Caki2 (cell line): ENCODE measurements around the gene TXNL4B. TPM values are rescaled to one million over a fixed set of nuclear protein-coding genes. Genes with fewer than 3 reads are reported as not detected.

Experiments
- DNase-seq: peaks from one replicate; pipeline ENCODE4 v3.0.0-alpha.2; 2015; ENCODE audit warnings: low read depth
- in situ Hi-C: cut with HindIII; loops from 2 replicates; pipeline ENCODE4 v1.10.0; 2016; ENCODE audit warnings: low sequenced_read_pairs, low pct_unique_long_range_greater_than_20kb, mixed read lengths
- total RNA-seq: library from RNA; depleted of rRNA; stranded (reverse); fragments of >200 nt; shearing (Covaris generic); gene quantifications from 2 replicates; pipeline ENCODE4 v1.2.3, GENCODE V29; 2014; ENCODE audit warnings: low replicate concordance; rRNA removed

Gene TXNL4B
- total RNA-seq, 1 experiment from 2014 or later = 12.9 TPM

DNA sequence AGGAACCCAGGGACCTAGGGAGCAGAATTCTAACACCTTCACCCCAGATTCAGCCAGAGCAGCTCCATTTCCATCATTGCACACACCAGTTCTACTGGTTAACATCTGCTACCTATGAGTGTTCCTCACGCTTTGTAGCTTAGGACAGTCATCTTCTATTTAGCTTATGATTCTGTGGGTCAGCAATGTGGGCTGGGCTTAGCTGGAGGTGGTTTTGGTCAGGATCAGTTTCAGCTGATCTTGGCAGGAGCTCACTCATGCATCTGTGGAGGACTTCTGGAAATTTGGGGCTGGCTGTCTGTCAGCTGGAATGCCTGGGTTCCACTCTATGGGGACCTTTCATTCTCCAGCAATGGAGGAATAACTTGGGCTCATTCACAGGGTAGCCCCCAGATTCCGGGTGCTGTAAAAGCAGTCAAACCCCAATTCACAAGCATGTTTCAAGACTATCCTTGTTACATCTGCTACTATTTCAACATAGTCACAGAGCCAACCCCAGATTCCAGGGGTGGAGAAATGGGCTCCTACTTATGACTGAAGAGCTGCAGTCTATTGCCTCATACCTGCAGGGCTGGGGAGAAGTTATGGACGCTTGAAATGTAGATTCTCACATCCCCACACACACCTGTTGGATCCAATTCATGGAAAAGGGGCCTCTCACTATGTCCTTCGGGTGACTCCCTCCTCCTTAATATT is 42.5 kb downstream of the TXNL4B start:
- in situ Hi-C loops = no loop called here
- no peak for DNase-seq

GRCh38 chr16:72049110-72049509 is 44.3 kb downstream of the TXNL4B start:
- in situ Hi-C loops = no loop called here
- no peak for DNase-seq

GRCh38 chr16:72044825-72045359 is 48.5 kb downstream of the TXNL4B start:
- no peak for DNase-seq
- in situ Hi-C loops = no loop called here

DNA sequence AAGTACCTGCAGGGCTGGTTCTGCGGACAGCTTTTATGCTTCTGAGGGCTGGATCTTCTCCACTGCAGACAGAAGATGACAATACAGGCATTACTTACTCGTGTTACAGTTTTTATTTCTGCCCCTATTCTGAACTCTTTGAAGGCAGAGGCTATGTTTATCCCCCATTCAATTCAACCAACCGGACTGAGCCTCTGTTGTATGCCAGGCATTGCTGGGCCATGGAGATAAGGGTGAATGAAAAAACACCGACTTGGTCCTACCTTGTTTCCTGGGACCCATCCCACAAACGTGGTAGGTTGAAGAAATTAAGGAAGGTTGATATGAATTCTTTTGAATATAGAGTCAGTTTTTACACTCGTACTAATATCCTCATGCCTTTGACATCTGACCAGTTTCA is 49.1 kb downstream of the TXNL4B start:
- in situ Hi-C loops = no loop called here
- no peak for DNase-seq

DNA sequence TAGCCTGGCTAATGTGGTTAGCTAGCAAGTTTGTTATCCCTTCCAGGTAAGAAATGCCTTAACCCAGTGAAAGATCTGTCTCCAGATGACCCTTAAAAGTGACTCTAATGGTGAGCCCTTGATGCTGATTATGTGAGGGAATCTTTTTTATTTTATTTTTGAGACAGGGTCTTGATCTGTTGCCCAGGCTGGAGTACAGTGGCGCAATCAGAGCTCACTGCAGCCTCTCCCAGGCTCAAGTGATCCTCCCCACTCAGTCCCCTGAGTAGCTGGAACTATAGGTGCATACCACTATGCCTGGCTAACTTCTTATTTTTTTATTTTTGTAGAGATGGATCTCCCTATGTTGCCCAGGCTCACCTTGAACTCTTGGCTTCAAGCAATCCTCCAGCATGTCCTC is 49.9 kb downstream of the TXNL4B start:
- in situ Hi-C loops = no loop called here
- DNase-seq = no peak

DNA sequence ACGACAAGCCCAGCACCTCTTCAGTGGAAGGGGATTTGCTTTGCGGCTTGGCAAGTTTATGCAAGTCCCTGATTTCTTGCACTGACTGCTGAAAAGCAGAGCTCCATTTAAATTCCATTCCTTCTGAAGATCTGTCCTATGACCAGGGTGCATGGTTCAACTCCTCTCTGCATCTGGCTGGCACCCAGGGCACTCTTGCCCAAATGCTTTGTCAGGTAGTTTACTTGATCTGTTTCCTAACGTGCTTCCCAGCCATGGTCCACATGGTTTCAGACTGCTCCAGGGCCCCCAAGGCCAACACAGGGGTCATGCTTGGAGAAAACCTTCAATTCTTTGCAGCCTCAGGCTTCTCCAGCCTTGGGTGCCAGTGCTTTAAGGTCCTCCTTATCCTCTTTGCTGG is 50.4 kb downstream of the TXNL4B start:
- in situ Hi-C loops = no loop called here
- DNase-seq = no peak

DNA sequence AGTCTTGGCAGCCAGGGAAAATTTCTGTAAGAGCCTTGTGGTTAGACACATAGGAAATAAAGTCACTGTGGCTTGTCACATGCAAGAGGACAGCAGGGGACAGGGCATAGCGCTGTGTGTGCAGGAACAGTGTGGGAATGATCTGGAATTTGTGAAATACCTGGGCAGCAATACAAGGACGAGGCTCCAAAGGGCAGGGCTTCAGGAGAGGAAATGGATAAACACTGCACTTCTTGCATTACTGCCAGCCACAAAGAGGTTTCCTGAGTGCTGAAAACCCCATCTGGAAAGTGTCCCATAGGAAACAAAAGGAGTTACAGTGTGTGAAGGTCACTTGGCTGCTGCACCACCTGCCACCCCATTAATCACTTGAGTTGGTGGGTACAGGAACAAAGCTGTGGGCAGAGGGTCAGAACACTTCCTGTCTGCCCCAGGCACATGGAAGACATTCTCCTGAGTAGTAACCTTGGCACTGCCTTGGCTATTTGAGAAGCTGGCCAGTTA is 51.2 kb downstream of the TXNL4B start:
- in situ Hi-C loops = no loop called here
- DNase-seq = no peak

GRCh38 chr16:72036098-72036497 is 57.3 kb downstream of the TXNL4B start:
- in situ Hi-C loops = no loop called here
- DNase-seq = no peak

Other genes with a start within 250 kb of the TXNL4B start
- gene ATXN1L, start 247.6 kb downstream of the TXNL4B start, total RNA-seq = 5.4 and 6.0 TPM in 2 replicates
- gene ZNF821, start 209.4 kb downstream of the TXNL4B start, total RNA-seq = 11.4 and 16.1 TPM in 2 replicates
- gene IST1, start 198.1 kb downstream of the TXNL4B start, total RNA-seq = 157 and 197 TPM in 2 replicates
- gene PKD1L3, start 93.2 kb downstream of the TXNL4B start, total RNA-seq = not detected in 2 replicates
- 3.5 and 8.4 TPM in 2 replicates for gene DHODH, start 84.9 kb downstream of the TXNL4B start, total RNA-seq
- not detected in 2 replicates for gene HP, start 39.1 kb downstream of the TXNL4B start, total RNA-seq
- not detected in 2 replicates for gene HPR, start 30.4 kb downstream of the TXNL4B start, total RNA-seq
- 33.2 and 44.9 TPM in 2 replicates for gene DHX38, start 227 bp upstream of the TXNL4B start, total RNA-seq
- gene PMFBP1, start 78.5 kb upstream of the TXNL4B start, total RNA-seq = 1.5 and 3.4 TPM in 2 replicates